HG02981 (cell line): Measurements from ENCODE around the gene ADGRL4.
"Not testable (repeated sequence)": the region's sequence is repeated elsewhere in the genome, so short reads cannot be mapped to it uniquely, and the experiment has no call there.

Experiments
- ATAC-seq: cut with Tn5 transposase; IDR thresholded peaks from one replicate; pipeline ENCODE4 v1.9.1; 2021; ENCODE audit warnings: mild to moderate bottlenecking, moderate library complexity; ENCODE audit not compliant: unreplicated experiment

The ADGRL4 gene

DNA sequence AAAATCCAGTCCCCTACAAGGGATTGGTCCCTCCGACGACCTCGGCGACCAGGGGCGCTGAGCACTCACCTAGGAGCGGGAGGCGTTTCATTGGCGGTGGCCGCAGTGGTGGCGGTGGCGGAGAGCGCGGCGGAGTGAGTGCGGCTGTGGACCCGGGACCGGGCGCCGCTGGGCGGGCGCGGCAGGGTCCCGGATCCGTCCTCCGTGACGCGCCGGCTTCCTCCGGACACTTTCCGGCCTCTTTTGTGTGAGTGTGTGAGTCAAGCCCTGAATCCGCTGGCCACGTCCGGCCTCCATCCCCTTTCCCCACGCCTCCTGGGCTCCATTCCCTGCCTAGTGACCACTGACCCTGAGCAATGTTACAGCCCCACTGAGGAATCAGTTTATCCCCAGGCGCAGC, at the start of gene ADGRL4:
Gene ADGRL4 (minus strand): TSS at position 167 of the 400 bp plus-strand sequence. CDS start 76 bp downstream, at position 91.
- no peak for ATAC-seq

DNA sequence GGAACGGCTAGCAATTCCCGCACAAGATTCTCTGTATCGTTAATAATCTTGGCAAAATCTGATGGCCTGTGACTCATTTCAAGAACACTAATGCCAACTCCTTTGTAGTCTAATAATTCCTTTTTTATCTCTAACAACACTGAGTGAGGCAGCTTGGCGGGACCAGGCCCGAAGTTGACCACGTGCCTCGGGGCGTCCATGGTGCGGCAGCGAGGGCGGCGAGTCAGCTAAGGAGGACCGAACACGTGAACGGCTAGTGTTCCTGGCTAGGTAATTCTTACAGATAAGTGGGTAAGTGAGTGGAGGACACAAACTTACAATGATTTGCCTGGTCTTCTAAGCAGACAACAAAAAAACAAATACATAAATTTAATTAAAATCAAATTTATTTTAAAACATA, 49.3 kb upstream of the ADGRL4 start:
- no peak for ATAC-seq

DNA sequence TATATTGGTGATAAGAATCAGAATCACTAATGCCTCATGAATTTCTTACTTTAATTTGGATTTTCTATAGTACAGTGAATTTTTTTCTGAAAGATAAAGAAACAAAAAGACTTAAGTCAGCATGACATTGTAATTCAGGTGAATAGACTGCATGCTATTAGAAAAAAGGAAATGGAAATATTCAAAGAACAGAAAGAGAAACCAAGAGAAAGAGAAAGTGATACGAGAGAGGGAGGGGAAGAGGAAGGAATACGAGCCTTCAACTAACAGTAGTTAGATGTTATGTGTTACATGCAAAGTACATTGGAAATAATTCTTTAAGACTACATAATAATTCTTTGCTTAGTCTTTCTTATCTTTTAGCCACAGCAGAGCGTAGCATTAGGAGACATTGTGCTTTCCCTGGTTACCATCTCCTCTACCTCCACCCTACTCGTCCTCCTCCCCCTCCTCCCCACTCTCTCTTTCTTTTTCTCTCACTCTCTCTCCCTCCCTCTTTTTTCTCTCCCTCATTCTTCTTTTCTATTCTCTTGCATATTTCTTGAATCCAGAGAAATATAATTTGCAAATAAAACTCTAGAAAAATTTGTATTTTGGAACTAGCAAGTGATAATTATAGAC, 46.4 kb upstream of the ADGRL4 start:
- ATAC-seq = peak; percentile 94

DNA sequence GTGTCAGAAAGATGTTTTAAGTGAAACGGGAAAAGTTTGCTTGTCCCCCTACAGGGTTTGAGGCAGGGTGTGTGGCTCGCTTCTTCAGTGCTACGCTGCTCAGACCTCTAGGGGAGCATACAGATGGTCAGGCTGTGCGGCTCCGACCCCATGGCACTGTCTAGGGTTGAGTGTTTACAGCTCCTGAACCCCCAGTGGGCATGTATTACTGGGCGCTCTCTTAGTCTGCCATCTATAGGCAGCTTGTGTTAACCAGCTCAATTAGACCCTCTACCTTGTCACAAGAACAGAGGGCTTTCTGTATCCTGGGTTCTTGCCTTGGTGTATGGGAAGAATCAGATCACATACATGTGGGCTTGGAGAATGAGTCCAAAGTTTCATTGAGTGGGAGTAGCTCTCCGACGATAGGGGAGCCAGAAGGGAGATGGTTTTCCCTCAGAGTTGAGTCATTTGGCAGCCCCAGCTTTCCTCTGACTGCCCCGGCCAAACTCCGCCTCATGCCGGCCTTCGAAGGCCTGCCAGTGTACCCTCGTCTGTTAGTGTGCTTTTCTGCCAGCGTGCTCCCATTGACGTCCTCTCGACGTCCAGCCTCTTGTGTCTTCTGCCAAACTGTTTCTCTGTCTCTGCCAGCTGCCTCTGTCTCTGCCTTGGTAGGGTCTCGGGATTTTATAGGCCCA, 38.6 kb upstream of the ADGRL4 start:
- ATAC-seq = no peak

DNA sequence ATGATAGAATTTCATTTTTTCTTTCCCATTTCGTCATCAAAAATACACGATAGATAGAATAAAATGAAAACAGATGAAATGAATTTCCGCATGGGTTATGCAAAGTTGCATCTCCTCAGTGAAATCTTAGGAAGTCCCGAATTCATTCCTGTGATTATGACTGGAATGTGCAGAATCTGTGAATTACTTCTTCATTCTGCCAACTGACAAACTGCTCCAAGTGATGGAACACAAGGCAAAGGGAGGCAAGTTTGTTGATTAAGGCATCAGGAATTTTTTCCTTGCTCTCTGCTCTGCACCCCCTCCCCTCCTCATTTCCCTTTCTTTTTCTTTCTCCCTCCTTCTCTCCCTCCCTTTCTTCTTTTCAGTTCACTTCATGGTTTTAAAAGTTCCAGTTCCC, 37.0 kb upstream of the ADGRL4 start:
- no peak for ATAC-seq

DNA sequence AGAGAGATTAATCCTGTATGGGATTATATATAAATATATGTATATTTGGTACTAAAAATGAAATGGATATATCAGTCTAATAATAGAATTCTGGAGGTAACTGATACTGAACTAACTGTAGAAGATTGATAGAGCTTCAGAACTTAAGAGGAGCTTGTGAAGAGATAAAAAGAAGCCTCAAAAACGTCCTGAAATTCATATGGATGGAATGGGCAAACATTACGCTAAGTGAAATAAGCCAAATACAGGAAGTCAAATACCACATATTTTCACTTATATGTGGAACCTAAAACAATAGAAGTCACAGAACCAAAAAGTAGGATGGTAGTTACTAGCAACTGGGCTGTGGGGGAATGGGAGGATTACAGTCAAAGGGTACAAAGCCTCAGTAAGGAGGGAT, 36.0 kb upstream of the ADGRL4 start:
- no peak for ATAC-seq

DNA sequence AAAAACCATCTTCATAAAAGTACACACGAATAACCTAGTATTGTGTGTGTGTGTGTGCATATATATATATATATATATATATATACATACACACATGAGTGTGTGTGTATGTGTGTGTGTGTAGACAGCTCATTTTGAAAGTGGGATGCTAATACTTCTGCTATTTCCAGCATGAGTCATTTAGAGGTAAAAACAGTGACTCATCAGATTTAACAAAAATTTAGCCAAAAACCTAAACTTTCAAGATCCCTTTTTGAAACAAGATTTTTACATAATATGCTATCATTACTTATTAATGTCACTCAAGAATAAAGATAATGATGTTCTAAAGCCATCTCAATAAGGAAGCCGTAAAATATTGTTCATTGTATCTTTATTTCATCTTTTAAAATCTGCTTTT, 35.6 kb upstream of the ADGRL4 start:
- peak; percentile 55 for ATAC-seq

DNA sequence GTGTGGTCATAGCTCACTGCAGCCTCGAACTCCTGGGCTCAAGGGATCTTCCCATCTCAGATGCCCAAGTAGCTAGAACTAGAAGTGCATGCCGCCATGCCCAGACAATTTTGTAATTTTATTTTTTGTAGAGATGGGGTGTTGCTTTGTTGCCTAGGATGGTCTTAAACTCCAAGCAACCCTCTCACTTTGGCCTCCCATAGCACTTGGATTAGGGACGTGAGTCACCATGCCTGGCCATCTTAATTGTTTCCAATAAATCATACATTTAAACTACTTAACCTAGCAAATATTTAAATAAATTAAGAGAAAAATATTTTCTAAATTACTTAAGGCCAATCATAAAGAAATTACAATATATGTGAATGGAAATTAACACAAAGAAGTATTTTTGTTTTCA, 35.1 kb upstream of the ADGRL4 start:
- ATAC-seq = no peak

DNA sequence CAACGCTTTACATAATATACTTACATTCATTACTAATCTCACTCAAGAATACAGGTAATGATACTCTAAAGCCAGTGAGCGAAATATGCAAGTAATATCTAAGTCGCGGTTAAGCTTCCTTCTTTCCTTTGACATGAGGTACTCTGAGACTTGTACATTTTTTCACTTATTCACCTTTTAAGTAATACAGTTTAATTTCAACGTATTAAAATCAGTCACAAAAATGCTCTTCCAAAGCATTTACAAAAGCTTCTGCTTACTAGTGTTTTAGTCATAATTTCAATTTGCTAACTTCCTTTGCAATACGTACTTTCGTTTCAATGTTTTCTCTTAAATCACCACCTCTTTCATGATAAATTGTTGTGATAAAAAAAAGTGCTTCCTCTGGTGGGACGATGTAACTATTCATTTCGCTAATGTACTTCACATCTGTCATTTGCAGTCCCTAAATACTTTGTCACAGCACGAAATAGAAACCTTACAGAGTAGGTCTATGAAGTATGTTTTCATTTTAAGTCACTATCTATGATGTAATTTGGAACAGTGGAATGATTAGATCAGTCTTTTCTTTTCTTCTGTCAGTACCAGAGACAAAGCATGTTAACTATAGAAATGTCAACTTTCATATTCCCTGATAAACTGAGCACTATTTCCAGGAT, 34.0 kb upstream of the ADGRL4 start:
- peak; percentile 88 for ATAC-seq

DNA sequence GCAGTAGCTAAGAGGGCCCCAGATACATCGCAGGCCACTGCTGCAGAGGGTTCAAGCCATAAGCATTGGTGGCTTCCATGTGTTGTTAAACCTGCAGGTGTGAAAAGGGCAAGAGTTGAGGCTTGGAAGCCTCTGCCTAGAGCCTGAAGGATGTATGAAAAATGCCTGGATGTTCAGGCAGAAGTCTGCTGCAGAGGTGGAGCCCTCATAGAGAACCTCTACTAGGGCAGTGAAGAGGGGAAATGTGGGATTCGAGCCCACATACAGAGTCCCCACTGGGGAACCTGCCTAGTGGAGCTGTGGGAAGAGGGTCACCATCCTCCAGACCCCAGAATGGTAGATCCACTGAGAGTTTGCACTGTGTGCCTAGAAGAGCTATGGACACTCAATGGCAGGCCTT, 30.6 kb upstream of the ADGRL4 start:
- ATAC-seq = no peak

DNA sequence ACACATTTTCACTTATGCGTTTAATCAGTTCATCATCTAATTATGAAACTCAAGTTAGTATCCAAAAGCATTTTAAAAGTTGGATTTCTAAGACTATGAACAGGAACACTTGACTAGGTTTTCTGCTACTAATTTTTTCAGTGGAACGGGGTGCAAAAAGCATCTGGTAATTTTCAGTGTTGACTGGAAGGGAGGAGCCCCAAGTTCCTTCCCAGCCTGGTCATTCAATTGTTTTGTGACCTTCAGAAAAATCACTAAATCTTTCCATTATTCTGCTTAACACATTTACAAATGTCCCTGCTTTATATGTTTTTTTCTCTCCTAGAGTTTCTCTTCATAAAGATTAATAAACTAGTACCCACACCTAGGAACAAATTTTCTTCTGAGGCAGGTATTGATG, 6.0 kb upstream of the ADGRL4 start:
- ATAC-seq = no peak

DNA sequence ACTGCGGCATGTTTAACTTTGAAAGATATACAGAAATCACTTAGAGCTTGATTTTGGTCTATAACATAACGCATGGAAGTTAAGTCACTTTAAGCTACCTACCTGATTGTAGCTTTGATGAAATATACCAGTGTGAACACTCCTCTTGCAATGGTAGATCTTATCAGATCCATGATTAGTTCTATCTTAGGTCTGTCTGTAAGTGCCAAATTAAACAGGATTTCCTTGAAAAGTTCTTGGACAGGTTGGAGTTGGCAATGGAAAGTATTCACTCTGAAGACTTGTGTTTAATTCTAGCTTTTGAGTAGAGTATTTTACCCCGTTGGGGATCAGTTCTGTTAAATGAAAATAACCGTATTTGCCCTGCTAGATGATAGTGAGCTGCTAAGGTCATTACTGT, 4.1 kb upstream of the ADGRL4 start:
- no peak for ATAC-seq

DNA sequence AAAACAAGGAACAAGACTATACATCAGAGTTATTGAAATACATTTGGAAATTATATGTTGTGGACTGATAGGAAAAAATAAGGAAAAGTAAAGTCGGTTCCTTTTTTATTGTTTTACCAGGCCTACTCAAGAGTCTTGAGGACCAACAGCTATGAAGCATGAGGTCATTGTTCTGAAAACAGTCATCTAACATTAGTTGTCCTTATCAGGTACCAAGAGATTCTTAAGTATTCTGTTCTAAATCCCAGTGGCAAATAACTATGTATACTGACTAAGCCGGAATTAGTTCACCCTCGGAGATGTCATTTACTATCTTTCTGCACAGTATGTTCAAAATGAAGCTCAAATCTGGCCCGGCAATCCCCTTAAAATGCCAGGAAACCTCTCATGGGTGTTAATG, 585 bp downstream of the ADGRL4 start:
- no peak for ATAC-seq

DNA sequence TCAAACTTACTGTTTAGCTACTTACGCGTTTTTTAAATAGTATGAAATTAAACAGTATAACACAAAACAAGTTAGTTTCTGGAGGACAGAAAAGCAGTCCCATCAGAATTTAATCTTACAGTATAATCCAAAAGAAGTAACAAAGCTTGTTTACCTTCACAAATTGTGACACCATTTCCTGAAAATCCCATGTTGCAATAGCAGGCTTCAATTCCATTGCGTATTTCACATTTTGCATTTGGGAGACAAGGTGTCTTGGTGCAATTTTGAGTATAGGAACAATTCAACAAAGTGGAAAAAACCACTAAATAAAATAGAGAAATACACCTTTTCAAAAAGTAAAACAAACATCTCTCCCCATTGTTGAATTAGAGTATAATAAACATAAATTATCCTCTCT, 1.6 kb downstream of the ADGRL4 start:
- ATAC-seq = no peak

DNA sequence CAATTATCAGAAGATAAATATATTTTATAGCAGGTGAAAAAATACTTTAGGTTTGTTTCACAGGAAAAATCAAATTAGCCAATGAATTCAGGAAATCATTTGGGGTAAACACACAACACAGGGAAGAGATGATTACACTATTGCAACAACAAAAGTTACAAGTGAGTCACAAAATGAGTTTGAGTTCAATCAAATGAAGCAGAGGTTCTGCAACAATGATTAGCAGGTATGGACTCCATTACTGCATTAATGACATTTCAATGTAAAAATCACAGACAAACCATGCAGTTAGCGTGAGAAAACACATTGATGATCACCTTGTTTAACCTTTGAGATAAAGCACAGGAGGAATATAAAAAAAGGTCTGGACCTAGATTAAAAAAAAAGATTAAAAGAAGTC, 9.7 kb downstream of the ADGRL4 start:
- ATAC-seq = no peak

DNA sequence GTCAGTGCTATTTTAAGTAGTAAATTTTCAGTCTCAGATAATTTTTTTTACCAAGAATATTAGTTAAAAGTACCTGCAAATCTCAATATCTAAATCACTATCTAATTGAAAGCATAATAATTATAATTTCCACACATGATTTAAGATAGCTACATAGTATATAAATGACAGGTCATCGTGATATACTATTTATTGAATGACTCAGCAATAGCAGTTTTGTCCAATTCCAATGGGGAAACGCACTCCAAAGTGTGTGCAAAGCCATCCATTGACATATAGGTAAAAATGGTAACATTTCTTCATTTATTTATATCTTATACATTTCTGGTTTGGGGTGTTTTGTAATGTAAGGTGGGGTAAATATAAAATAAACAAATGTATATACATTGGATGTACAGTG, 19.5 kb downstream of the ADGRL4 start:
- no peak for ATAC-seq

DNA sequence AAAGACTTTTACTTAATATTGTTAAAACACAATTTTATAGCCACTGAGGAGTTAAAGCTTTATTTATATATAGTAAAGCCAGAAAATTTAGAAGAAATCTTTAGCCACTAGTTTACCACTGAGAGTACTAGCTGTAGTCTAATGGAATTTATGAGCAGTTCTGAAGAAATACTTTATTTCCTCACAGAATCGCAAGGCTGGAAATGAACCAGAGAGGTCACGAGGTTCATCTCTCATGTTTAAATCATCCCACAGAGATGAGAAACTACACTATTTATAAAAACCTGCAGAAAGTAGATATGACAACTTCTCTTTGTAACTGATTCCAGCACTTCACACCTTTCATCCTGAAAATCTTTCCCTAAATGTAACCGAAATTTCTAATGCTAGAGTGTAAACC, 26.0 kb downstream of the ADGRL4 start:
- no peak for ATAC-seq

DNA sequence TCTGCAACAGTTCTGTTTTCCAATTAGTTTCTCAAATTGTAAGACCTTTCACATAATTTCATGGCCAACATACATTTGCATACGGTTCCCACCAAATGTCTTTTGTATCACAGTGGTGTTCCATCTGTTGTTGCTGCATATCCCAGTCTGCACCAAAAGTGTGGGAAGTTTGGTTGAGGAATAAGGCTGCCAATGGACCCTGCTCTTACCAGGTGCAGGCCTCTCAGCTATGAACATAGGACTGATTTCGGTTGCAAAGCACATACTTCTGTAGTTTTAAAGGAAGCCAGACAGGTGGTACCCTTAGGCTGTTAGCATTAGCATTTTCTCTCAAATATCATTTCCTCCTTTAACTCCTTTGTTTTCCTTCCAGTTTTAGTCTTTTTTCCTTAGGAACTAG, 33.8 kb downstream of the ADGRL4 start:
- no peak for ATAC-seq

DNA sequence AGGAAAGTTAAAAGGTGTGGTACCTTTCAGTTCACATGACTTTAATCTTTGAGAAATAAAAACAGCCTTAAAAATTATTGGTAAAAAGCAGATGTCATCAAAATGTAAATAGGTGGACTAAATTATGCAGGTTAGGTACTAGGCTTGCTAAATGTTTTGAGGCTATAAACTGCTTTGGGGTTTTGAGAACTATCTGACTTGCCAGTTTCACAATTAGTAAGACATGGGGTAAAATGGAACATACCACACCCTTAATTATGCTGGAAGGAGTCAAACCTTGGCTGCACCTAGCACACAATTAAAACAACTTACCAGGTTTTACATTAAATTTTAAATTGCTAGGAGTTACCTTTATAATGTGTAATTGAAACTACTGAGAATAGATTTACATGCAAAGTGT, 39.4 kb downstream of the ADGRL4 start:
- ATAC-seq = not testable (repeated sequence)

DNA sequence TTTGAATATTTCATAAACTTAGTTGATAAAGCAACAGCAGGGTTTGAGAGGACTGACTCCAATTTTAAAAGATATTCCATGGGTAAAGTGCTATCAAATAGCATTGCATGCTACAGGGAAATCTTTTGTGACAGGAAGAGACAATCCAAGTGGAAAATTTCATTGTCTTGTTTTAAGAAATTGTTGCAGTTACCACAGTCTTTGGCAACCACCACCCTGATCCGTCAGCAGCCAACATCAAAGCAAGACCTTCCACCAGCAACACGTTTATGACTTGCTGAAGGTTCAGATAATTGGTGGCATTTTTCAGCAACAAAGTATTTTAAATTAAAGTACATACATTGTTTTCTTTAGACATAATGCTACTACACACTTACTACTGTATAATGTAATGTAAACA, 47.8 kb downstream of the ADGRL4 start:
- no peak for ATAC-seq

DNA sequence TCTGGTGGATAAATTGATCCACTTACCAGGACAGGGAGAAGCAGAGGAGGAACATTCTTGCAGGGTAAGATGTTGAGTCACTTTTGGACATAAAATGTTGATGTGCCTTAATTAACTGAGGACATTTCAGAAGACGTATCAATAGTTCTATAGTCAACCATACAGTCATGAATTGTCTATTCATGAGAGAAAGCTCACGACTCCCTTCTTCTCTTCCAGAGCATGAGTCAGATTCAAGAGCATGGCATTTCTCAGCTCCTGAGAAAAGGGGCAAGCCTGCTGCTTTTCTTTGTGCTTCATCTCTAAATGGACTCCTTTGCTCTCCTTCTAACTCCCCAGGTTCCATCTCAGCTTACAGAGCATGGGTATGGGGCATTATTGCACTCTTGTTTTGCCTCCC, 55.7 kb downstream of the ADGRL4 start:
- ATAC-seq = no peak

DNA sequence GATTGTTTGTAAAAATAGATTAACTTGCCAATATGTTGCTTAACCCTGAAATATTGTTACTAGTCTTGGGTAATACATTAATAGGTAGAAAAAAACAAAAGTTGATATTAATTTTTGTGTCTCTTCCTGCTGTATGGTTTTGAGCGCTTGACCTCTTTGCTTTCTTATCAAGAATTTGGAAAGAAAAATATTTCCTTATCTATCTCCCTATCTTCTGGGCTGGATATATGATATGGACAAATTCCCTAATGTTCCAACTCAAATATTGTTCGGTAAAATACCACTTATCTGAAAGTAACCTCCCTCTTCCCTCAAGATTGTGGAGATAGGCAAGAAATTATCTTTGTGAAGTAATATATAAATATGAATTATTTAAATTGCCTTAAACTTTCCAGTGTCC, 57.3 kb downstream of the ADGRL4 start:
- ATAC-seq = no peak
